T-helper 2 cell treated with Interferon-gamma antibody and Interleukin-4, amounts not matched to agents 5 μg/mL and 100 μg/mL, for 36 hours (primary cell): ENCODE data around the gene CRYAA.

Source experiments
- DNase-seq: peaks from one replicate; pipeline ENCODE4 v3.0.0; 2021; ENCODE audit warnings: low spot score
- H3K27ac Mint-ChIP-seq: one replicate; pipeline ENCODE4 v1.8.0; 2021; ENCODE audit warnings: mild to moderate bottlenecking, mixed read lengths
- H3K27me3 Mint-ChIP-seq: one replicate; pipeline ENCODE4 v1.8.0; 2021; ENCODE audit warnings: low read depth, mixed read lengths
- H3K36me3 Mint-ChIP-seq: one replicate; pipeline ENCODE4 v1.8.0; 2021; ENCODE audit warnings: low read depth, mixed read lengths
- H3K4me1 Mint-ChIP-seq: one replicate; pipeline ENCODE4 v1.8.0; 2021; ENCODE audit warnings: low read depth, mixed read lengths
- H3K4me3 Mint-ChIP-seq: one replicate; pipeline ENCODE4 v1.8.0; 2022; ENCODE audit warnings: mild to moderate bottlenecking, moderate library complexity, mixed read lengths
- H3K9me3 Mint-ChIP-seq: one replicate; pipeline ENCODE4 v1.8.0; 2021; ENCODE audit warnings: mixed read lengths

Gene CRYAA

GRCh38 chr21:43189936-43190335 is 21.1 kb downstream of the CRYAA start:
- H3K4me1 Mint-ChIP-seq = peaks cover 3% of the 10 kb centered on the region
- no peaks in the 10 kb centered on the region for H3K27me3 Mint-ChIP-seq
- H3K9me3 Mint-ChIP-seq = no peaks in the 10 kb centered on the region
- no peak overlapping the region for H3K27ac Mint-ChIP-seq
- no peak for DNase-seq
- no peaks in the 10 kb centered on the region for H3K36me3 Mint-ChIP-seq
- no peak overlapping the region for H3K4me3 Mint-ChIP-seq

GRCh38 chr21:43190544-43190943 is 21.7 kb downstream of the CRYAA start:
- no peak overlapping the region for H3K27ac Mint-ChIP-seq
- no peaks in the 10 kb centered on the region for H3K27me3 Mint-ChIP-seq
- H3K4me1 Mint-ChIP-seq = peaks cover 3% of the 10 kb centered on the region
- H3K36me3 Mint-ChIP-seq = no peaks in the 10 kb centered on the region
- no peak for DNase-seq
- no peaks in the 10 kb centered on the region for H3K9me3 Mint-ChIP-seq
- no peak overlapping the region for H3K4me3 Mint-ChIP-seq

GRCh38 chr21:43190951-43191350 is 22.1 kb downstream of the CRYAA start:
- peaks cover 3% of the 10 kb centered on the region for H3K4me1 Mint-ChIP-seq
- no peak for DNase-seq
- no peak overlapping the region for H3K4me3 Mint-ChIP-seq
- no peak overlapping the region for H3K27ac Mint-ChIP-seq
- no peaks in the 10 kb centered on the region for H3K36me3 Mint-ChIP-seq
- no peaks in the 10 kb centered on the region for H3K9me3 Mint-ChIP-seq
- H3K27me3 Mint-ChIP-seq = no peaks in the 10 kb centered on the region

GRCh38 chr21:43191521-43191920 is 22.7 kb downstream of the CRYAA start:
- no peaks in the 10 kb centered on the region for H3K36me3 Mint-ChIP-seq
- no peaks in the 10 kb centered on the region for H3K9me3 Mint-ChIP-seq
- DNase-seq = no peak
- peaks cover 3% of the 10 kb centered on the region for H3K4me1 Mint-ChIP-seq
- H3K27me3 Mint-ChIP-seq = no peaks in the 10 kb centered on the region
- H3K27ac Mint-ChIP-seq = no peak overlapping the region
- no peak overlapping the region for H3K4me3 Mint-ChIP-seq

GRCh38 chr21:43191971-43192370 is 23.2 kb downstream of the CRYAA start:
- Mint-ChIP-seq H3K4me3 (no peak overlapping the region), H3K36me3 (no peaks in the 10 kb centered on the region), H3K27me3 (no peaks in the 10 kb centered on the region), H3K27ac (no peak overlapping the region), H3K9me3 (no peaks in the 10 kb centered on the region), H3K4me1 (peaks cover 6% of the 10 kb centered on the region)
- DNase-seq = no peak

- no peak for DNase-seq
- Mint-ChIP-seq H3K9me3 (no peaks in the 10 kb centered on the region), H3K27me3 (no peaks in the 10 kb centered on the region), H3K4me3 (no peak overlapping the region), H3K36me3 (no peaks in the 10 kb centered on the region), H3K27ac (no peak overlapping the region), H3K4me1 (peaks cover 11% of the 10 kb centered on the region)
These were observed 23.8 kb downstream of the CRYAA start for GRCh38 chr21:43192501-43193081.

- no peak for DNase-seq
- no peak overlapping the region for H3K27ac Mint-ChIP-seq
- peaks cover 1% of the 10 kb centered on the region for H3K9me3 Mint-ChIP-seq
- peaks cover 11% of the 10 kb centered on the region for H3K4me1 Mint-ChIP-seq
- no peak overlapping the region for H3K4me3 Mint-ChIP-seq
- H3K36me3 Mint-ChIP-seq = no peaks in the 10 kb centered on the region
- H3K27me3 Mint-ChIP-seq = peaks cover 1% of the 10 kb centered on the region
These were observed 24.4 kb downstream of the CRYAA start for GRCh38 chr21:43193088-43193650.

GRCh38 chr21:43193651-43194302 is 25.0 kb downstream of the CRYAA start:
- DNase-seq = peak; percentile 10
- peaks cover 11% of the 10 kb centered on the region for H3K4me1 Mint-ChIP-seq
- H3K27me3 Mint-ChIP-seq = peaks cover 6% of the 10 kb centered on the region

GRCh38 chr21:43194303-43195120 is 25.7 kb downstream of the CRYAA start:
- DNase-seq = no peak
- Mint-ChIP-seq H3K36me3 (no peaks in the 10 kb centered on the region), H3K9me3 (peaks cover 12% of the 10 kb centered on the region), H3K4me3 (no peak overlapping the region), H3K4me1 (peaks cover 11% of the 10 kb centered on the region), H3K27me3 (peaks cover 8% of the 10 kb centered on the region), H3K27ac (no peak overlapping the region)

More at GRCh38 chr21:43193651-43194302, 25.0 kb downstream of the CRYAA start:
- no peak overlapping the region for H3K27ac Mint-ChIP-seq
- no peaks in the 10 kb centered on the region for H3K36me3 Mint-ChIP-seq
- peaks cover 7% of the 10 kb centered on the region for H3K9me3 Mint-ChIP-seq
- no peak overlapping the region for H3K4me3 Mint-ChIP-seq

- H3K4me3 Mint-ChIP-seq = no peak overlapping the region
- no peak for DNase-seq
- peaks cover 16% of the 10 kb centered on the region for H3K9me3 Mint-ChIP-seq
These were observed 26.6 kb downstream of the CRYAA start for GRCh38 chr21:43195121-43196021.

GRCh38 chr21:43196826-43197225 is 28.0 kb downstream of the CRYAA start:
- no peak overlapping the region for H3K27ac Mint-ChIP-seq
- H3K36me3 Mint-ChIP-seq = peaks cover under 1% of the 10 kb centered on the region
- DNase-seq = no peak
- peaks cover 31% of the 10 kb centered on the region for H3K9me3 Mint-ChIP-seq
- peaks cover 11% of the 10 kb centered on the region for H3K27me3 Mint-ChIP-seq
- peaks cover 11% of the 10 kb centered on the region for H3K4me1 Mint-ChIP-seq
- H3K4me3 Mint-ChIP-seq = peak overlapping the region; percentile 0

More at GRCh38 chr21:43195121-43196021, 26.6 kb downstream of the CRYAA start:
- Mint-ChIP-seq H3K4me1 (peaks cover 11% of the 10 kb centered on the region), H3K36me3 (no peaks in the 10 kb centered on the region), H3K27ac (no peak overlapping the region), H3K27me3 (peaks cover 11% of the 10 kb centered on the region)

- Mint-ChIP-seq H3K36me3 (peaks cover 2% of the 10 kb centered on the region), H3K27ac (no peak overlapping the region), H3K4me1 (peaks cover 11% of the 10 kb centered on the region), H3K4me3 (no peak overlapping the region), H3K27me3 (peaks cover 11% of the 10 kb centered on the region), H3K9me3 (peaks cover 34% of the 10 kb centered on the region)
- DNase-seq = no peak
These were observed 29.6 kb downstream of the CRYAA start for GRCh38 chr21:43198376-43198775.

GRCh38 chr21:43201491-43201890 is 32.7 kb downstream of the CRYAA start:
- Mint-ChIP-seq H3K9me3 (peaks cover 34% of the 10 kb centered on the region), H3K36me3 (peaks cover 2% of the 10 kb centered on the region), H3K27me3 (peaks cover 11% of the 10 kb centered on the region), H3K4me1 (peaks cover 9% of the 10 kb centered on the region), H3K4me3 (no peak overlapping the region), H3K27ac (no peak overlapping the region)
- DNase-seq = no peak
